Colonic mucosa (tissue), 4 donors: ENCODE data around the gene CLEC16A. TPM values are rescaled to one million over a fixed set of nuclear protein-coding genes. Genes with fewer than 3 reads are reported as not detected.

Experiments
- DNase-seq: peaks from one replicate; pipeline ENCODE4 v3.0.0-alpha.2; 2020
- H3K27ac ChIP-seq: fragments of 200-600 bp; one replicate; pipeline ENCODE4 v1.8.0; 2021
- H3K27me3 ChIP-seq: fragments of 200-600 bp; one replicate; pipeline ENCODE4 v1.8.0; 2021
- H3K36me3 ChIP-seq: fragments of 200-600 bp; one replicate; pipeline ENCODE4 v1.8.0; 2021
- H3K4me1 ChIP-seq: fragments of 200-600 bp; one replicate; pipeline ENCODE4 v1.8.0; 2021; ENCODE audit warnings: mild to moderate bottlenecking
- H3K4me3 ChIP-seq: fragments of 200-600 bp; one replicate; pipeline ENCODE4 v1.8.0; 2021
- H3K9ac ChIP-seq, 2 donors: one replicate each; pipeline ENCODE4 v1.7.0; 2013; ENCODE audit warnings: control low read depth in 2 of 2, low read depth in 2 of 2, low read length in 2 of 2
- H3K9me3 ChIP-seq: fragments of 200-600 bp; one replicate; pipeline ENCODE4 v1.8.0; 2021
- CTCF ChIP-seq: fragments of 200-600 bp; IDR thresholded peaks from one replicate; pipeline ENCODE4 v1.8.0; 2022; ENCODE audit warnings: antibody characterized with exemption, mild to moderate bottlenecking
- intact Hi-C: fragments of 100-400 bp; cut with DNase I; formaldehyde crosslinking; loops from one replicate; pipeline ENCODE4 v1.14.1; 2022
- total RNA-seq, 2 donors: library from RNA; stranded (reverse); fragmentation: NEBNext Ultra II Directional in 1 of 2; extraction: Animal tissue kit (Norgen Biotek cat#: 25700) in 1 of 2; gene quantifications; one replicate each; pipeline ENCODE4 v1.2.1, GENCODE V29; 2021
- donor health status: healthy.
- donor health status: DM: no; HTN: no; CAD: no.
- donor health status: DM: no; HTN: no; CAD: no.

CLEC16A gene
- total RNA-seq, 2 donors from 2014 or later, result 24.9 to 29.6 TPM

- no peak for TF ChIP-seq CTCF
- Histone ChIP-seq H3K4me1 (peaks cover 10% of the 10 kb centered on the region), H3K27ac (no peak overlapping the region), H3K36me3 (no peaks in the 10 kb centered on the region), H3K4me3 (no peak overlapping the region), H3K9ac (no peak overlapping the region), H3K27me3 (no peaks in the 10 kb centered on the region), H3K9me3 (no peaks in the 10 kb centered on the region)
- no peak for DNase-seq
- intact Hi-C loops, result no loop called here
These were observed 263.3 kb downstream of the CLEC16A start for GRCh38 chr16:11207646-11208045.

GRCh38 chr16:11208916-11209665 lies 264.7 kb downstream of the CLEC16A start:
- no peak overlapping the region for H3K9ac ChIP-seq
- DNase-seq, result no peak
- no peak overlapping the region for H3K27ac ChIP-seq
- peaks cover 10% of the 10 kb centered on the region for H3K4me1 ChIP-seq
- intact Hi-C loops, result no loop called here
- TF ChIP-seq CTCF, result no peak
- no peaks in the 10 kb centered on the region for H3K36me3 ChIP-seq
- no peak overlapping the region for H3K4me3 ChIP-seq
- H3K27me3 ChIP-seq, result no peaks in the 10 kb centered on the region
- H3K9me3 ChIP-seq, result no peaks in the 10 kb centered on the region

GRCh38 chr16:11210260-11210659 lies 265.9 kb downstream of the CLEC16A start:
- H3K9ac ChIP-seq, result no peak overlapping the region
- no peaks in the 10 kb centered on the region for H3K9me3 ChIP-seq
- no peaks in the 10 kb centered on the region for H3K27me3 ChIP-seq
- DNase-seq, result no peak
- peaks cover 10% of the 10 kb centered on the region for H3K4me1 ChIP-seq
- no peaks in the 10 kb centered on the region for H3K36me3 ChIP-seq
- no peak overlapping the region for H3K4me3 ChIP-seq
- intact Hi-C loops, result no loop called here
- no peak for TF ChIP-seq CTCF
- H3K27ac ChIP-seq, result no peak overlapping the region

- intact Hi-C loops, result no loop called here
- H3K9ac ChIP-seq, result no peak overlapping the region
- no peak for DNase-seq
- no peaks in the 10 kb centered on the region for H3K4me1 ChIP-seq
- no peaks in the 10 kb centered on the region for H3K27me3 ChIP-seq
- H3K4me3 ChIP-seq, result no peak overlapping the region
- no peaks in the 10 kb centered on the region for H3K9me3 ChIP-seq
- H3K36me3 ChIP-seq, result no peaks in the 10 kb centered on the region
- TF ChIP-seq CTCF, result no peak
- H3K27ac ChIP-seq, result no peak overlapping the region
These were observed 267.0 kb downstream of the CLEC16A start for GRCh38 chr16:11211061-11211976.

- Histone ChIP-seq H3K27me3 (no peaks in the 10 kb centered on the region), H3K9me3 (no peaks in the 10 kb centered on the region), H3K36me3 (no peaks in the 10 kb centered on the region), H3K4me3 (no peak overlapping the region), H3K4me1 (no peaks in the 10 kb centered on the region), H3K27ac (no peak overlapping the region), H3K9ac (no peak overlapping the region)
- intact Hi-C loops, result no loop called here
- TF ChIP-seq CTCF, result no peak
- no peak for DNase-seq
These were observed 267.8 kb downstream of the CLEC16A start for GRCh38 chr16:11211977-11212797.
